Measurements from ENCODE around the gene PCYT2. TPM values are rescaled to one million over a fixed set of nuclear protein-coding genes. Genes with fewer than 3 reads are reported as not detected.

The PCYT2 gene
- total RNA-seq, 2 experiments from 2014 or later = 20.5 to 22.6 TPM

DNA sequence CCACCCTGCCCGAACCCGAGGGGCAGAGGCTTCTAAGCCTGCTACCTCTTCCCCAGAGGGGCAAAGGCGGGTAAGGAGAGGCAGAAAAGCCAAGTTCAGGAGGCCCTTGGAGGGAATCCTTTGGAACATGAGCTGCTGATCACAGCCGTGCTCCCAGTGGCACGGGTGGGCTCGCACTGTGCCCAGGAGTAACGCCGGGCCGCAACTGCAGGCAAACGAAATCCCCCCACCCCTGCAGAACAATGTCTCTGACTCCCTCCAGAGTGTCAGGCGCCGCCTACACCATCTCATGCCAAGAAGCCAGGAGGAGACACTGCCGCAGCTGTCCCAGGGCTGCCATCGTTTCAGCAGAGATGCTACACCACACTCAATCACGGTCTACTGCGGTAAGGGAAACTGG is 59.8 kb downstream of the PCYT2 start:
- Mint-ChIP-seq H3K4me3 (no peak overlapping the region), H3K27me3 (no peaks in the 10 kb centered on the region), H3K9me3 (no peaks in the 10 kb centered on the region), H3K4me1 (ENCODE audit: low read depth) (peaks cover 6% of the 10 kb centered on the region), H3K36me3 (ENCODE audit: low read depth) (peaks cover 47% of the 10 kb centered on the region), H3K27ac (no peak overlapping the region)
- ChIA-PET CTCF (no interaction called here), POLR2A (interaction anchor here (0.6 to 6.4 kb wide), 4 partner anchors 8 to 317 kb away, joined by 5 to 35 read pairs (median 10); partner anchors contain the start of genes MCRIP1 and PPP1R27)
- intact Hi-C loops (cut with micrococcal nuclease) = no loop called here
- TF ChIP-seq, protein P1, sequence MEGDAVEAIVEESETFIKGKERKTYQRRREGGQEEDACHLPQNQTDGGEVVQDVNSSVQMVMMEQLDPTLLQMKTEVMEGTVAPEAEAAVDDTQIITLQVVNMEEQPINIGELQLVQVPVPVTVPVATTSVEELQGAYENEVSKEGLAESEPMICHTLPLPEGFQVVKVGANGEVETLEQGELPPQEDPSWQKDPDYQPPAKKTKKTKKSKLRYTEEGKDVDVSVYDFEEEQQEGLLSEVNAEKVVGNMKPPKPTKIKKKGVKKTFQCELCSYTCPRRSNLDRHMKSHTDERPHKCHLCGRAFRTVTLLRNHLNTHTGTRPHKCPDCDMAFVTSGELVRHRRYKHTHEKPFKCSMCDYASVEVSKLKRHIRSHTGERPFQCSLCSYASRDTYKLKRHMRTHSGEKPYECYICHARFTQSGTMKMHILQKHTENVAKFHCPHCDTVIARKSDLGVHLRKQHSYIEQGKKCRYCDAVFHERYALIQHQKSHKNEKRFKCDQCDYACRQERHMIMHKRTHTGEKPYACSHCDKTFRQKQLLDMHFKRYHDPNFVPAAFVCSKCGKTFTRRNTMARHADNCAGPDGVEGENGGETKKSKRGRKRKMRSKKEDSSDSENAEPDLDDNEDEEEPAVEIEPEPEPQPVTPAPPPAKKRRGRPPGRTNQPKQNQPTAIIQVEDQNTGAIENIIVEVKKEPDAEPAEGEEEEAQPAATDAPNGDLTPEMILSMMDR (IDR thresholded peaks at IDR 0.05) = no peak
- ATAC-seq (no peak), DNase-seq (no peak)

Other genes starting within 250 kb of the PCYT2 start
- gene OXLD1, start 244.8 kb downstream of the PCYT2 start, total RNA-seq = 10 to 100 TPM; 50.1 to 52.6 TPM
- 10 to 100 TPM; 34.1 to 37.2 TPM for gene CCDC137, start 244.7 kb downstream of the PCYT2 start, total RNA-seq
- 10 to 100 TPM; 22.3 to 23.5 TPM for gene ARL16, start 227.6 kb downstream of the PCYT2 start, total RNA-seq
- 100 to 1,000 TPM in 1 of 2 experiments, 10 to 100 TPM in 1; 98.9 to 113 TPM for gene HGS, start 227.4 kb downstream of the PCYT2 start, total RNA-seq
- 100 to 1,000 TPM; 149 to 152 TPM for gene MRPL12, start 208.0 kb downstream of the PCYT2 start, total RNA-seq
- 10 to 100 TPM; 29.4 to 30.5 TPM for gene SLC25A10, start 199.1 kb downstream of the PCYT2 start, total RNA-seq
- not detected for gene GCGR, start 107.2 kb downstream of the PCYT2 start, total RNA-seq
- 10 to 100 TPM; 55.1 to 56.5 TPM for gene MCRIP1, start 78.1 kb downstream of the PCYT2 start, total RNA-seq
- not detected for gene PPP1R27, start 76.3 kb downstream of the PCYT2 start, total RNA-seq
- gene P4HB, start 50.9 kb downstream of the PCYT2 start, total RNA-seq = 100 to 1,000 TPM; 408 to 434 TPM
- 100 to 1,000 TPM; 450 to 470 TPM for gene ARHGDIA, start 40.1 kb downstream of the PCYT2 start, total RNA-seq
- 100 to 1,000 TPM; 241 TPM for gene ALYREF, start 19.8 kb downstream of the PCYT2 start, total RNA-seq
- gene ANAPC11, start 19.7 kb downstream of the PCYT2 start, total RNA-seq = 100 to 1,000 TPM; 122 to 130 TPM
- gene NPB, start 9.2 kb downstream of the PCYT2 start, total RNA-seq = under 1 TPM in 1 of 2 experiments, not detected in 1; 0.18 TPM
- gene SIRT7, start 6.8 kb upstream of the PCYT2 start, total RNA-seq = 10 to 100 TPM; 28.1 to 32.0 TPM
- gene MAFG, start 16.3 kb upstream of the PCYT2 start, total RNA-seq = 10 to 100 TPM; 12.4 to 14.1 TPM
- 100 to 1,000 TPM; 140 to 141 TPM for gene PYCR1, start 25.9 kb upstream of the PCYT2 start, total RNA-seq
- gene MYADML2, start 35.8 kb upstream of the PCYT2 start, total RNA-seq = not detected
- under 1 TPM; 0.41 to 0.49 TPM for gene NOTUM, start 49.8 kb upstream of the PCYT2 start, total RNA-seq
- gene ASPSCR1, start 66.2 kb upstream of the PCYT2 start, total RNA-seq = 10 to 100 TPM; 18.7 to 24.5 TPM
- gene CENPX, start 111.5 kb upstream of the PCYT2 start, total RNA-seq = 10 to 100 TPM; 88.7 to 98.1 TPM
- gene LRRC45, start 111.9 kb upstream of the PCYT2 start, total RNA-seq = 10 to 100 TPM; 12.9 TPM
- gene RAC3, start 120.3 kb upstream of the PCYT2 start, total RNA-seq = 1 to 10 TPM; 5.5 to 5.8 TPM
- gene DCXR, start 126.3 kb upstream of the PCYT2 start, total RNA-seq = 100 to 1,000 TPM in 1 of 2 experiments, 10 to 100 TPM in 1; 99.2 to 101 TPM
- 10 to 100 TPM; 14.2 to 15.3 TPM for gene RFNG, start 140.4 kb upstream of the PCYT2 start, total RNA-seq
- gene GPS1, start 140.5 kb upstream of the PCYT2 start, total RNA-seq = 10 to 100 TPM; 82.7 to 88.6 TPM
- gene DUS1L, start 154.4 kb upstream of the PCYT2 start, total RNA-seq = 100 to 1,000 TPM; 139 to 140 TPM
- 100 to 1,000 TPM; 250 to 260 TPM for gene FASN, start 186.8 kb upstream of the PCYT2 start, total RNA-seq

All from activated CD8-positive, alpha-beta T cell treated with anti-CD3 and anti-CD28 coated beads for 36 hours (primary cell).